ENCODE measurements around the gene GRXCR2.

DNA sequence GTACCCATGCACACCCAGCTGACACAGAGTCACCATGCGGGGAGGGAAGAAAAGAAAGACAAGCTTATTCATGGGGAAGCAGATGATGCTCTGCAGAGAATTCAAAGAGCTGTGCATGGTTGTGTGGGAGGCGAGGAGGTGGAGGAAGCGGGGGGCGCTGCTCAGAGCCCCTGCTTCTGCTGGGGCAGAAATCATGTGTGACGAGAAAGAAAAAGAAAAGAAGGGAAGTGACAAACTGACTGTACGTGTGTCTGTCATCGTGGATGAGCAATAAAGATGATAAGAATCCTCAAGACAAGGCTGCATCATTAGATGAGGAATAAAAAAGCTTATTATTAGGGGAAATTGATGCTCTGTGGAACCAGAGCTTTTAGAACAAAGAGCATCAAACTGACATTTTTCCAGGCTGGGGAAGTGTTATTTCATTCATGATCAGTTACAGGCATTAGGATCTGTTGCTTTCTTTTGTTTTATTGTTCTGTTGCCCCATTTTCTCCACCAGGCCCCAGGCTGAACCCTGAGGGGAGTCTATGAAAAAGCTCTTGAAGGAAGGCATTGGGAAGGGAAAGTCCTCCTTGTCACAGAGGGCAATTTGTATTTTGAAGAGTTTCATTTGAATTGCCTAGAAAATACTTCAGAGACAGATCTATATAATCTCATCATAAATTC is 43.3 kb upstream of the GRXCR2 start:
- TF ChIP-seq POLR2A (IDR thresholded peaks at IDR 0.05; ENCODE audit: low read depth, low read length), result no peak
- TF ChIP-seq, protein P1, sequence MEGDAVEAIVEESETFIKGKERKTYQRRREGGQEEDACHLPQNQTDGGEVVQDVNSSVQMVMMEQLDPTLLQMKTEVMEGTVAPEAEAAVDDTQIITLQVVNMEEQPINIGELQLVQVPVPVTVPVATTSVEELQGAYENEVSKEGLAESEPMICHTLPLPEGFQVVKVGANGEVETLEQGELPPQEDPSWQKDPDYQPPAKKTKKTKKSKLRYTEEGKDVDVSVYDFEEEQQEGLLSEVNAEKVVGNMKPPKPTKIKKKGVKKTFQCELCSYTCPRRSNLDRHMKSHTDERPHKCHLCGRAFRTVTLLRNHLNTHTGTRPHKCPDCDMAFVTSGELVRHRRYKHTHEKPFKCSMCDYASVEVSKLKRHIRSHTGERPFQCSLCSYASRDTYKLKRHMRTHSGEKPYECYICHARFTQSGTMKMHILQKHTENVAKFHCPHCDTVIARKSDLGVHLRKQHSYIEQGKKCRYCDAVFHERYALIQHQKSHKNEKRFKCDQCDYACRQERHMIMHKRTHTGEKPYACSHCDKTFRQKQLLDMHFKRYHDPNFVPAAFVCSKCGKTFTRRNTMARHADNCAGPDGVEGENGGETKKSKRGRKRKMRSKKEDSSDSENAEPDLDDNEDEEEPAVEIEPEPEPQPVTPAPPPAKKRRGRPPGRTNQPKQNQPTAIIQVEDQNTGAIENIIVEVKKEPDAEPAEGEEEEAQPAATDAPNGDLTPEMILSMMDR (conservative IDR thresholded peaks at IDR 0.05; ENCODE audit: low read depth, low read length), result no peak
- TF ChIP-seq USF2 (IDR thresholded peaks at IDR 0.05; ENCODE audit: low read depth, low read length), result no peak
- no peak for TF ChIP-seq RCOR1 (IDR thresholded peaks at IDR 0.05; ENCODE audit: insufficient replicate concordance, low read length)
- TF ChIP-seq ELK1 (IDR thresholded peaks at IDR 0.05; ENCODE audit: borderline replicate concordance, low read depth, low read length), result no peak
- TF ChIP-seq MAFK (IDR thresholded peaks at IDR 0.05; ENCODE audit: low read depth, low read length), result no peak
- TF ChIP-seq BHLHE40 (IDR thresholded peaks at IDR 0.05; ENCODE audit: low read depth, low read length), result no peak
- TF ChIP-seq SMC3 (IDR thresholded peaks at IDR 0.05; ENCODE audit: low read depth, low read length), result no peak
- no peak for TF ChIP-seq CEBPB (IDR thresholded peaks at IDR 0.05; ENCODE audit: low read depth, low read length)
- no peak for TF ChIP-seq MAZ (IDR thresholded peaks at IDR 0.05; ENCODE audit: borderline replicate concordance, low read depth, low read length)
- no peak for TF ChIP-seq MXI1 (IDR thresholded peaks at IDR 0.05; ENCODE audit: borderline replicate concordance, low read depth, low read length)
- TF ChIP-seq RAD21 (IDR thresholded peaks at IDR 0.05; ENCODE audit: low read length), result no peak
